Nephron progenitor cell (in vitro differentiated cells): ENCODE results near the gene CCDC110.

Source experiments
- DNase-seq: peaks from one replicate; pipeline ENCODE4 v3.0.0; 2021
- H3K27ac Mint-ChIP-seq: 2 replicates; pipeline ENCODE4 v1.8.0; 2021; ENCODE audit warnings: mild to moderate bottlenecking, moderate library complexity, mixed read lengths
- H3K27me3 Mint-ChIP-seq: 2 replicates; pipeline ENCODE4 v1.8.0; 2021; ENCODE audit warnings: mild to moderate bottlenecking, low read depth, mixed read lengths; ENCODE audit not compliant: poor library complexity
- H3K36me3 Mint-ChIP-seq: 2 replicates; pipeline ENCODE4 v1.8.0; 2021; ENCODE audit warnings: low read depth, mixed read lengths
- H3K4me1 Mint-ChIP-seq: 2 replicates; pipeline ENCODE4 v1.8.0; 2021; ENCODE audit warnings: mixed read lengths
- H3K4me3 Mint-ChIP-seq: 2 replicates; pipeline ENCODE4 v1.8.0; 2021; ENCODE audit warnings: mild to moderate bottlenecking, moderate library complexity, mixed read lengths
- H3K9me3 Mint-ChIP-seq: 2 replicates; pipeline ENCODE4 v1.8.0; 2021; ENCODE audit warnings: mild to moderate bottlenecking, moderate library complexity, mixed read lengths
- TF ChIP-seq, protein P1 (sequence below): fragments of 200-600 bp; sonication (generic); IDR thresholded peaks from 2 replicates; pipeline ENCODE4 v1.5.0; 2021; ENCODE audit warnings: antibody characterized with exemption

Gene CCDC110

GRCh38 chr4:185481401-185481800, 9.9 kb upstream of the CCDC110 start:
- Mint-ChIP-seq H3K36me3 (no peaks in the 10 kb centered on the region), H3K27me3 (peaks cover 86% of the 10 kb centered on the region), H3K9me3 (peaks cover 4% of the 10 kb centered on the region), H3K4me1 (no peaks in the 10 kb centered on the region), H3K27ac (no peak overlapping the region), H3K4me3 (no peak overlapping the region)
- DNase-seq = no peak
- TF ChIP-seq, protein P1, sequence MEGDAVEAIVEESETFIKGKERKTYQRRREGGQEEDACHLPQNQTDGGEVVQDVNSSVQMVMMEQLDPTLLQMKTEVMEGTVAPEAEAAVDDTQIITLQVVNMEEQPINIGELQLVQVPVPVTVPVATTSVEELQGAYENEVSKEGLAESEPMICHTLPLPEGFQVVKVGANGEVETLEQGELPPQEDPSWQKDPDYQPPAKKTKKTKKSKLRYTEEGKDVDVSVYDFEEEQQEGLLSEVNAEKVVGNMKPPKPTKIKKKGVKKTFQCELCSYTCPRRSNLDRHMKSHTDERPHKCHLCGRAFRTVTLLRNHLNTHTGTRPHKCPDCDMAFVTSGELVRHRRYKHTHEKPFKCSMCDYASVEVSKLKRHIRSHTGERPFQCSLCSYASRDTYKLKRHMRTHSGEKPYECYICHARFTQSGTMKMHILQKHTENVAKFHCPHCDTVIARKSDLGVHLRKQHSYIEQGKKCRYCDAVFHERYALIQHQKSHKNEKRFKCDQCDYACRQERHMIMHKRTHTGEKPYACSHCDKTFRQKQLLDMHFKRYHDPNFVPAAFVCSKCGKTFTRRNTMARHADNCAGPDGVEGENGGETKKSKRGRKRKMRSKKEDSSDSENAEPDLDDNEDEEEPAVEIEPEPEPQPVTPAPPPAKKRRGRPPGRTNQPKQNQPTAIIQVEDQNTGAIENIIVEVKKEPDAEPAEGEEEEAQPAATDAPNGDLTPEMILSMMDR = no peak

DNA sequence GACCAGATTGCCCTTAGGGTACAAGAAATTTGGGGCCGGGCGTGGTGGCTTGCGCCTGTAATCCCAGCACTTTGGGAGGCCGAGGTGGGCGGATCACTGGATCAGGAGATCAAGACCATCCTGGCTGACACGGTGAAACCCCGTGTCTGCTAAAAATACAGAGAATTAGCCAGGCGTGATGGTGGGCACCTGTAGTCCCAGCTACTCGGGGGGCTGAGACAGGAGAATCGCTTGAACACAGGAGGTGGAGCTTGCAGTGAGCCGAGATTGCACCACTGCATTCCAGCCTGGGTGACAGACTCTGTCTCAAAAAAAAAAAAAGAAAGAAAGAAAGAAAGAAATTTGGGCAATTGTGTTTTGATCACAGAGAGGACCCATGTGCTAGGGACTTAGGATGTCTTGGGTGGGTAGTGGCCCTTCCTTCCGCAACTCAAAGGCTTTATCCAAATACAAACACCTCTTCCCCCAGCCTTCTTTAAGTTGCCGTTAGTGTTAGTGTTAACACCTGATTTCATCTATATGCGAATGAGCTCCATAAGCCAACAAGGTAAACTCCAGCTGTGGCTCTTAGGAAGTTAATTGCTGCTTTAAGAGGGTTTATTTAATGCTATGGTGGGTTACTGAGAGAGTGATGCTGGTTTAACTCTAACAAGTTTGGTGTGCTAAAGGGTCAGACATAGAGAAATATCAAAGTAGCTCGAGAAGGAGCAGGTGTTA, 8.6 kb upstream of the CCDC110 start:
- TF ChIP-seq, protein P1 = no peak
- Mint-ChIP-seq H3K9me3 (no peaks in the 10 kb centered on the region), H3K27me3 (peaks cover 89% of the 10 kb centered on the region), H3K4me3 (no peak overlapping the region), H3K36me3 (no peaks in the 10 kb centered on the region), H3K27ac (no peak overlapping the region), H3K4me1 (no peaks in the 10 kb centered on the region)
- DNase-seq = no peak

DNA sequence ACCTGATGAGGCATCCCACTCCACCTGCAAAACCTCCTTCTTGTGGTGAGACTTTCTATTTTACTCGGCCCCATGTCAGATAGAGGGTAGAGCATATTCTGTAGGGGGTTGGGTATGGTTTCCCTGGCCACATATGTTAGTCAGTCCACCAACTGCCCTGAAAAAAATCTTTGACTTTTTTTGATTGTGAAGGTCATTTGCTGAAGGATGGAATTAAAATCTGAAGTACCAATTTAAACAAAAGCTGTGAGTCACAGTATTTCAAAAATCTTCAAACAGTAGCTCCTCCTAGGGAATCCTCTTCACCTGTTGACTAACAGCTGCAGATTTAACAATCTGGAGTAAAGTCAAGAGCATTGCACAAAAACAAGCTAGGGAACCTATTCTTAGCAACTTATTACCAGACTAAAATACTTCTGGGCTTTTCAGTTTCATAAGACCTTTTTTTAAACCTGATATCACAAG, 8.0 kb upstream of the CCDC110 start:
- TF ChIP-seq, protein P1 = no peak
- Mint-ChIP-seq H3K27me3 (peaks cover 88% of the 10 kb centered on the region), H3K9me3 (no peaks in the 10 kb centered on the region), H3K36me3 (no peaks in the 10 kb centered on the region), H3K27ac (no peak overlapping the region), H3K4me3 (no peak overlapping the region), H3K4me1 (no peaks in the 10 kb centered on the region)
- DNase-seq = no peak

GRCh38 chr4:185473247-185473646, 1.7 kb upstream of the CCDC110 start:
- H3K27ac Mint-ChIP-seq = no peak overlapping the region

GRCh38 chr4:185472103-185472542, 590 bp upstream of the CCDC110 start:
- Mint-ChIP-seq H3K27me3 (peaks cover 79% of the 10 kb centered on the region), H3K4me1 (peaks cover 12% of the 10 kb centered on the region), H3K36me3 (no peaks in the 10 kb centered on the region), H3K27ac (no peak overlapping the region), H3K4me3 (peak overlapping the region; percentile 94), H3K9me3 (peaks cover 13% of the 10 kb centered on the region)
- DNase-seq = no peak
- TF ChIP-seq, protein P1 = no peak

More at GRCh38 chr4:185473247-185473646, 1.7 kb upstream of the CCDC110 start:
- TF ChIP-seq, protein P1 = no peak
- H3K27me3 Mint-ChIP-seq = peaks cover 78% of the 10 kb centered on the region
- H3K4me1 Mint-ChIP-seq = peaks cover 12% of the 10 kb centered on the region
- H3K4me3 Mint-ChIP-seq = no peak overlapping the region
- H3K36me3 Mint-ChIP-seq = no peaks in the 10 kb centered on the region
- DNase-seq = no peak
- H3K9me3 Mint-ChIP-seq = peaks cover 13% of the 10 kb centered on the region
